Measurements from ENCODE around the gene XPC.
"Not testable (repeated sequence)": the region's sequence is repeated elsewhere in the genome, so short reads cannot be mapped to it uniquely, and the experiment has no call there.

XPC gene

GRCh38 chr3:14119651-14120050 lies 58.8 kb downstream of the XPC start:
- no peak for DNase-seq (ENCODE audit: low read depth)

DNA sequence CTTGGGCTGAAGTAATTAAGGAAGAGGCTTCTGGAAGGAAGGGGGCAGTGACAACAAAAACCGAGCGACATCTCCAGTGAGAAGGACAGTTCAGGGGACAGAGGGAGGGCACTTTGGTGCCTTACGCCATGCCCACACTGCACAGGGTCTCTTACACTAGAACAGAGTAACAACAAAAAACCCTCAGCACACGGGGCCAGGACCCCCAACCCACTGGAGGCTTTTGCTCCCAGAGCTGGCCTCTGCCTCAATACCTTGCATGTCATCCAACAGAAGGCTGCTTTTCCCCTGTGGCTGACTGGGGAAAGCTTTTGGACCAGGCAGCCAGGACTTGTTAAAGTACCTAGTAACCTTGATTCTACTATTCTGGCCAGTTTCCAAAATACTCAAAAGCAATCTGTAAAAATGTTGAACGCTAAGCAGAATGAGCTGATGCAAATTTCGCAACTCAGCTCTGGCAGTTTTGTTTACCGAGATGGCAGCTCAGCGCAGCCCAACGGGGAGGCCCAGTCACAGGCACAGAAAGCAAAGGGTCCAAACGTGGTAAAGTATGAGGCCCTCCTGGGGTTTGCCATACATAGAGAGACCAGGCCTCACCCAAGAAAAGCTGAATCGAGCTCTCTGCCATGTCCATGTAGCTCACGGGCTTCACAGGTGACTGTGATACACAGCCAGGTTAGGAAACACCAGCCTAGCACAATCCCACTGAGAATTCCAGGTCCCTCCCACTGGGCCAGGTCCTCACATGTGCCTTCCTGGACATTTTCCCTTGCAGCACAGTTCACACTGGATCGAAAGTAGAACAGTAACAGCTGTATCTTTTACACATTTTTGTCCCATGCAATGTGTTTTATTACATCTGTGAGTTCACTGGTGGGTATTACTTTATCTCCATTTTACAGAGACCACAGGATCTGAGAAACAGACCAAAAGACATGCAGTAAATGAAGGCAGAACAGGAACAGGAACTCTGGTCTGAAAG lies 59.7 kb downstream of the XPC start:
- no peak for DNase-seq (ENCODE audit: low read depth)

DNA sequence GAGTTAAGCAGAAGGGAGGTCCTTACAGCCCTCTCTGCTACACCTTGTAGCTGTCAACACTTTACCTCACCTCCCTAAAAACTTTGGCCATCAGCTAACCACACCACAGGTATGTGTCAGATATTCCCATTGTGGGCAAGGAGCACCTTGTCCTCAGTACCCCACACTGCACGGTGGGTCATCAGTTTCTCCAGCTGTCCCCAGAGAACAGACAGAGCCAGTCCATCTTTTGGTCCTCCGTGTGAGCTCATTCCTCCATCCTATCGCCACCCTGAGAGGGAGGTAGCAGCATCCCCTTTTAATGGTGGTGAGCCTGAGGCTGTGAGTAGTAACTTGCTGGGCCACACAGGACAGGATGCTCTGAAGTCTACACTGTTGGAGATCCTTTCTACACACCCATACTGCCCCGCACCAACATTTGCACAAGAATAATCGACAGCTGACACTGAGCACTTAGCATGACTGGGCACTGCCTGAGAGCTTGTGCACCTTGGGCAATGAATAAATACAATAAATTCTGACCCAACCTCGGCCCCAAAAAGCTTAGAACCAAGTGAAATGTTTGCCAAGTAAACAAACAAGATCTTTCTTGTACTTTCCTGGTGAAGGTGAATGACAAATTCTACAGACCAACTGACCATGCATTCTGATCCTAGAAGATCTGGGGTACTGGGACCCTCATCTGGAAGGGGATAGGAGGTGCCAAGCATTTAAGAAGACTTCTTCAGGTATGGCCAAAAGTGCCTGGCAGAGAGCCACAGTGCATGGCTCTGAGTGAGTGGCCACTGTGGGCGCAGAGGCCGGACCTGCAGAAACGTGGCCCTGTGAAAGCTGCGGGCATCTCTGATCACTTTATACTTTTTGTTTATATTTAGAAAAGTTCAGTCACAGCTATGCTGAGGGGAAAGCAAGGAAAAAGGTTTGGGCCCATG lies 60.7 kb downstream of the XPC start:
- DNase-seq (ENCODE audit: low read depth): no peak

- no peak for DNase-seq (ENCODE audit: low read depth)
These were observed 64.3 kb downstream of the XPC start for GRCh38 chr3:14113965-14114635.

DNA sequence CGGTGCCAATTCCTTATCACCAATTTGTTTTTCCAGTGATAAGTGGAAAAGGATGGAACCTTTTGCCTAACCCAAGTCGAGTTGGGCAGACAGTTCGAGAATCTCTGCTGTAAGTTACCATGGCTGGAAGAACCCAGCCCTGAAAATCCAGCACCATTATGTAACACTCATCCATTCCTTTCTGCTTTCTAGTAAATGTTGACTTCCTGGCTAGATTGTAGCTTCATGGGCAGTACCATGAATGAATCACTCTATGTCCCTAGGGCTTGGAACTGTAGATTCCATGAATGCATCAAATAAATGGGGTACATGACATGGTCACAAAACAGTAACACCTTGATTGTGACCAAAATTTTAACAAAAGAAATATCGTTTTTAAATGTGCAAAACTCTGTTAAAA lies 67.7 kb downstream of the XPC start:
- no peak for DNase-seq (ENCODE audit: low read depth)

GRCh38 chr3:14109821-14110220 lies 68.6 kb downstream of the XPC start:
- DNase-seq (ENCODE audit: low read depth): not testable (repeated sequence)

GRCh38 chr3:14097616-14098391 lies 80.6 kb downstream of the XPC start:
- no peak for DNase-seq (ENCODE audit: low read depth)

- no peak for DNase-seq (ENCODE audit: low read depth)
These were observed 81.7 kb downstream of the XPC start for GRCh38 chr3:14096742-14097141.
